A549 (cell line): ENCODE data around the gene PCDH9. TPM values are rescaled to one million over a fixed set of nuclear protein-coding genes. Genes with fewer than 3 reads are reported as not detected.

Experiments
- ATAC-seq, 2 experiments: fragments of 200-7000 bp in 1 of 2; fragments of >200 bp in 1 of 2; cut with Nextera tagmentation in 1 of 2; cut with Tn5 transposase in 1 of 2; 3 replicates each; pipeline versions ENCODE4 v1.8.0 to v1.9.1; 2018 to 2020; ENCODE audit warnings: mild to moderate bottlenecking in 1 of 2, moderate library complexity in 1 of 2
- CTCF ChIA-PET: fragments of 300-600 bp; sonication (Branson Sonifier 250); formaldehyde crosslinking; extraction: SDS; loops from one replicate; lab custom pipeline; 2021; ENCODE audit warnings: antibody characterized with exemption, inconsistent platforms; lab: Yijun Ruan, JAX
- POLR2A ChIA-PET: fragments of 350-600 bp; formaldehyde crosslinking; extraction: SDS; loops from one replicate; lab custom pipeline; 2021; ENCODE audit warnings: antibody characterized with exemption, inconsistent platforms; lab: Yijun Ruan, JAX
- DNase-seq, 2 experiments: peaks; one replicate each; pipeline versions ENCODE4 v3.0.0 to v3.0.0-alpha.2; 2011 to 2016; ENCODE audit warnings: low read depth in 1 of 2, low spot score in 1 of 2
- FAIRE-seq: peaks from 2 replicates; lab custom pipeline; 2011; peaks lifted over from hg19 to GRCh38; lab: Jason Lieb, UNC
- H3K27ac ChIP-seq, 2 experiments: fragments of >200 bp; sonication (Bioruptor Twin); formaldehyde crosslinking; 3 replicates each; pipeline ENCODE4 v1.5.1; 2016 to 2017
- H3K4me1 ChIP-seq: fragments of >200 bp; sonication (Bioruptor Twin); formaldehyde crosslinking; 3 replicates; pipeline ENCODE4 v1.6.1; 2016
- H3K4me2 ChIP-seq: fragments of >200 bp; sonication (Bioruptor Twin); formaldehyde crosslinking; 3 replicates; pipeline ENCODE4 v1.6.1; 2016
- H3K4me3 ChIP-seq: fragments of >200 bp; sonication (Bioruptor Twin); formaldehyde crosslinking; 3 replicates; pipeline ENCODE4 v1.5.1; 2016
- H3K9me3 ChIP-seq: fragments of >200 bp; sonication (Bioruptor Twin); formaldehyde crosslinking; 3 replicates; pipeline ENCODE4 v1.6.1; 2016
- BCL3 ChIP-seq: fragments of >200 bp; sonication (Bioruptor Twin); formaldehyde crosslinking; IDR thresholded peaks from 3 replicates; pipeline ENCODE4 v1.6.1; 2016
- BHLHE40 ChIP-seq: IDR thresholded peaks from 2 replicates; pipeline ENCODE4 v1.6.1; 2012; ENCODE audit warnings: low read depth, low read length, inconsistent platforms
- CEBPB ChIP-seq, 2 experiments: fragments of >200 bp in 1 of 2; sonication (Bioruptor Twin) in 1 of 2; formaldehyde crosslinking in 1 of 2; IDR thresholded peaks; 2 replicates each; pipeline ENCODE4 v1.6.1; 2012 to 2016
- FOSB ChIP-seq: fragments of 250-450 bp; sonication (Bioruptor Pico); IDR thresholded peaks from 2 replicates; pipeline ENCODE4 v1.5.0; 2020; ENCODE audit warnings: mild to moderate bottlenecking, moderate library complexity
- FOSL2 ChIP-seq, 2 experiments: fragments of 450-650 bp in 1 of 2; fragments of >200 bp in 1 of 2; sonication (Bioruptor Twin) in 1 of 2; formaldehyde crosslinking; IDR thresholded peaks; 2 replicates each; pipeline versions ENCODE4 v1.5.0 to v1.6.1; 2016 to 2020; ENCODE audit warnings: mild to moderate bottlenecking in 1 of 2, moderate library complexity in 1 of 2
- FOXS1 ChIP-seq: fragments of 250-450 bp; sonication (Bioruptor Pico); IDR thresholded peaks from 2 replicates; pipeline ENCODE4 v1.5.0; 2020; ENCODE audit warnings: mild to moderate bottlenecking, moderate library complexity
- HES2 ChIP-seq: fragments of >200 bp; sonication (Bioruptor Twin); formaldehyde crosslinking; IDR thresholded peaks from 2 replicates; pipeline ENCODE4 v1.6.1; 2016
- HOXB13 ChIP-seq: fragments of 250-450 bp; sonication (Bioruptor Pico); IDR thresholded peaks from 2 replicates; pipeline ENCODE4 v1.5.0; 2020; ENCODE audit warnings: low read depth, mild to moderate bottlenecking, moderate library complexity
- KDM5A ChIP-seq: fragments of 200-600 bp; sonication (generic); IDR thresholded peaks from 2 replicates; pipeline ENCODE4 v1.6.1; 2016; ENCODE audit warnings: antibody characterized with exemption, mild to moderate bottlenecking
- MAFK ChIP-seq: fragments of 450-650 bp; IDR thresholded peaks from 2 replicates; pipeline ENCODE4 v1.6.1; 2014; ENCODE audit not compliant: partially characterized antibody
- MYC ChIP-seq: IDR thresholded peaks from 2 replicates; pipeline ENCODE4 v1.6.1; 2012; ENCODE audit warnings: mild to moderate bottlenecking, inconsistent platforms, low read length, improper control_type of control experiment, borderline replicate concordance
- NR3C1 ChIP-seq: fragments of >200 bp; sonication (Bioruptor Twin); formaldehyde crosslinking; IDR thresholded peaks from 3 replicates; pipeline ENCODE4 v1.6.1; 2017
- PBX3 ChIP-seq: IDR thresholded peaks from 2 replicates; pipeline ENCODE4 v1.6.1; 2012
- PHF8 ChIP-seq: fragments of 200-600 bp; sonication (generic); IDR thresholded peaks from 2 replicates; pipeline ENCODE4 v1.6.1; 2016; ENCODE audit warnings: low read depth, mild to moderate bottlenecking, antibody characterized with exemption, moderate library complexity, borderline replicate concordance
- POLR2A ChIP-seq: IDR thresholded peaks from 2 replicates; pipeline ENCODE4 v1.6.1; 2012; ENCODE audit warnings: mild to moderate bottlenecking, low read length
- RAD21 ChIP-seq, 2 experiments: fragments of >200 bp in 1 of 2; sonication (Bioruptor Twin) in 1 of 2; formaldehyde crosslinking in 1 of 2; IDR thresholded peaks in 1 of 2; conservative IDR thresholded peaks in 1 of 2; 2 replicates in 1 of 2; 3 replicates in 1 of 2; pipeline ENCODE4 v1.6.1; 2012 to 2018; ENCODE audit warnings: inconsistent platforms in 1 of 2
- SREBF2 ChIP-seq: fragments of 450-650 bp; IDR thresholded peaks from 2 replicates; pipeline ENCODE4 v1.6.1; 2014; ENCODE audit warnings: mild to moderate bottlenecking, moderate library complexity
- TFCP2L1 ChIP-seq: fragments of 250-450 bp; sonication (Bioruptor Pico); IDR thresholded peaks from 2 replicates; pipeline ENCODE4 v1.5.0; 2021; ENCODE audit warnings: mild to moderate bottlenecking
- ZSCAN20 ChIP-seq: fragments of 250-450 bp; sonication (Bioruptor Pico); IDR thresholded peaks from 2 replicates; pipeline ENCODE4 v1.8.0; 2022; ENCODE audit warnings: mild to moderate bottlenecking, moderate library complexity
- WGBS: methylation state at CpG from one replicate; pipeline ENCODE4 v1.1.6; 2017; ENCODE audit errors: missing lambda C conversion rate; 5-methylcytosine and 5-hydroxymethylcytosine counted together
- polyA plus RNA-seq, 4 experiments: library from polyadenylated mRNA; depleted of rRNA in 3 of 4; stranded (reverse); fragments of >200 nt; fragmentation: RNase III in 1 of 4; extraction: RNeasy Plus Mini Kit Qiagen cat#74134 plus additional on column Dnase treatment in 1 of 4; gene quantifications; 2 replicates in 3 of 4; 3 replicates in 1 of 4; pipeline ENCODE4 v1.2.3, GENCODE V29; 2011 to 2017
- TF ChIP-seq, protein P1 (sequence below): IDR thresholded peaks from 2 replicates; pipeline ENCODE4 v1.6.1; 2012
- TF ChIP-seq, protein P2 (sequence below): fragments of >200 bp; sonication (Bioruptor Twin); formaldehyde crosslinking; IDR thresholded peaks from 3 replicates; pipeline ENCODE4 v1.5.1; 2016
- TF ChIP-seq, protein P3 (sequence below): fragments of 200-600 bp; sonication (generic); IDR thresholded peaks from 2 replicates; pipeline ENCODE4 v1.6.1; 2016; ENCODE audit warnings: antibody characterized with exemption, mild to moderate bottlenecking, moderate library complexity

The PCDH9 gene
- polyA plus RNA-seq, 2 of the 4 experiments (the other 2 are of a cell fraction), result 16.0 to 29.5 TPM

GRCh38 chr13:66547685-66548084, 682.5 kb downstream of the PCDH9 start:
- Histone ChIP-seq H3K27ac (no peak overlapping the region), H3K9me3 (no peaks in the 10 kb centered on the region), H3K4me1 (no peaks in the 10 kb centered on the region), H3K4me3 (no peak overlapping the region), H3K4me2 (no peak overlapping the region)
- no peak for DNase-seq
- WGBS, result 93% methylated on average over 4 of the region's 4 CpGs
- no peak for ATAC-seq
- ChIA-PET CTCF (no interaction called here), POLR2A (no interaction called here)
- FAIRE-seq, result no peak
- TF ChIP-seq TFCP2L1 (CRISPR knock-in tag) (no peak), FOSL2 (IDR thresholded peaks at IDR 0.05) (no peak), FOSL2 (CRISPR knock-in tag; IDR thresholded peaks at IDR 0.05) (no peak), ZSCAN20 (no peak), NR3C1 (no peak), KDM5A (no peak), HOXB13 (no peak)

DNA sequence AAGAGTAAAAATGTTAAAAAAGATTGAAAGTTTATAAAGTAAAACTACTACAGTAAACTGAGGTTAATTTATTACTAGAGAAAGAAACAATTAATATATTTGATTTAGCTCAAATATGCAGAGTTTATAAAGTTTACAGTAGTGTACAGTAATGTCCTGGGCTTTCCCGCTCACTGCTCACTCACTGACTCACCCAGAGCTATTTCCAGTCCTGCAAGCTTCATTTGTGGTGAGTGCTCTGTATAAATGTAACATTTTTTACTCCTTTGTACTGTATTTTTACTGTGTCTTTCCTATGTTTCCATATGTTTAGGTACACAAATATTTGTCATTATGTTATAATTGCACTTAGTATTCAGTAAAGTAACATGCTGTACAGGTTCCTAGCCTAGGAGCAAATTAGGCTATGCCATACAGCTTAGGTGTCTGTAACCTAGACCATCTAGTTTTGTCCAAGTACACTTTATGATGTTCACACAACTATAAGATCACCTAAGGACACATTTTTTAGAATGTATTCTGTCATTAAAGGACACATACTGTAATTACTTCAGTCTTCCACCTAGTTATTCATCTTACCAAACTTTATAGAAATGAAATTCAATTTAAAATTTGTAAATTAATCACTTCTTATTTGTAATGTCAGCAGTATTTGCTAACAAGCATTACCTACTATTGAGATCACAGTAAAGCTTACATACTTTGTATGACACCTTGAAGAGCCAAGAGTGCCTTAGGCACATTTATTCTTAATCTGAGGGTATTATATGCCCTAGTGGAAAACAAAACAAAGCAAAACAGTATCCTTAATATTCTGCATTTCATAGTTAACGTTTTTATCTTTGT, 683.4 kb downstream of the PCDH9 start:
- Histone ChIP-seq H3K4me1 (no peaks in the 10 kb centered on the region), H3K4me3 (no peak overlapping the region), H3K9me3 (no peaks in the 10 kb centered on the region), H3K4me2 (no peak overlapping the region), H3K27ac (no peak overlapping the region)
- FAIRE-seq, result no peak
- 82% methylated on average over 2 of the region's 2 CpGs for WGBS
- TF ChIP-seq BHLHE40 (no peak), MAFK (peak; percentile 85)
- ATAC-seq, result no peak
- no peak for DNase-seq
- CTCF ChIA-PET, result interaction anchor here (0.6 kb wide), 1 partner anchor 154 kb away, joined by 3 read pairs; no protein-coding TSS in a partner anchor
- POLR2A ChIA-PET, result no interaction called here

DNA sequence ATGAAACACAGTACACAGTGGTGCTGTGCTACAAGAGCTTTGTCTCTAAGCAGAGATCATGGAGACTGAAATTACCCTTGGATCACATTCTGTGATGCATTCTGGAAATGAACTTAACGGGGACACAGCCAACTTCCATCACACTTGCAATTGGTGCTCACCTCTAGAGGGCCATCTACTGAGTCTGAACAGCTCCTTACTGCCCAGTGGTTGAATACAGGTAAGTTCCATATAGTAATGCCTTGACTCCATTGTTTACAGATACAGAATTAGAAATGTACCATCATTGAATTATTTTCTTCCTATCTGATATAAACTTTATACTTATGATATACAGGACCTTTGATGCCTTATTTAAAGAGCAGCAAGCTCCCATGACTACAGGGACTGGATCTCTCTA, 686.4 kb downstream of the PCDH9 start:
- peak; percentile 46 to 64; a peak in 3 of 6 replicates for ATAC-seq
- Histone ChIP-seq H3K27ac (no peak overlapping the region), H3K4me1 (no peaks in the 10 kb centered on the region), H3K4me2 (no peak overlapping the region), H3K9me3 (no peaks in the 10 kb centered on the region), H3K4me3 (no peak overlapping the region)
- 92% methylated on average over 1 of the region's 1 CpG for WGBS
- no peak for TF ChIP-seq PHF8
- no peak for TF ChIP-seq FOSB (CRISPR knock-in tag)
- TF ChIP-seq, protein P1, sequence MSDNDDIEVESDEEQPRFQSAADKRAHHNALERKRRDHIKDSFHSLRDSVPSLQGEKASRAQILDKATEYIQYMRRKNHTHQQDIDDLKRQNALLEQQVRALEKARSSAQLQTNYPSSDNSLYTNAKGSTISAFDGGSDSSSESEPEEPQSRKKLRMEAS, result no peak
- TF ChIP-seq, protein P2, sequence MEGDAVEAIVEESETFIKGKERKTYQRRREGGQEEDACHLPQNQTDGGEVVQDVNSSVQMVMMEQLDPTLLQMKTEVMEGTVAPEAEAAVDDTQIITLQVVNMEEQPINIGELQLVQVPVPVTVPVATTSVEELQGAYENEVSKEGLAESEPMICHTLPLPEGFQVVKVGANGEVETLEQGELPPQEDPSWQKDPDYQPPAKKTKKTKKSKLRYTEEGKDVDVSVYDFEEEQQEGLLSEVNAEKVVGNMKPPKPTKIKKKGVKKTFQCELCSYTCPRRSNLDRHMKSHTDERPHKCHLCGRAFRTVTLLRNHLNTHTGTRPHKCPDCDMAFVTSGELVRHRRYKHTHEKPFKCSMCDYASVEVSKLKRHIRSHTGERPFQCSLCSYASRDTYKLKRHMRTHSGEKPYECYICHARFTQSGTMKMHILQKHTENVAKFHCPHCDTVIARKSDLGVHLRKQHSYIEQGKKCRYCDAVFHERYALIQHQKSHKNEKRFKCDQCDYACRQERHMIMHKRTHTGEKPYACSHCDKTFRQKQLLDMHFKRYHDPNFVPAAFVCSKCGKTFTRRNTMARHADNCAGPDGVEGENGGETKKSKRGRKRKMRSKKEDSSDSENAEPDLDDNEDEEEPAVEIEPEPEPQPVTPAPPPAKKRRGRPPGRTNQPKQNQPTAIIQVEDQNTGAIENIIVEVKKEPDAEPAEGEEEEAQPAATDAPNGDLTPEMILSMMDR, result 0 out of 3 replicates have a peak, but pooled peaks have one; percentile 15
- no peak for TF ChIP-seq BCL3
- TF ChIP-seq PBX3, result no peak
- no peak for TF ChIP-seq HES2
- no peak for TF ChIP-seq SREBF2
- TF ChIP-seq POLR2A, result no peak
- no peak for TF ChIP-seq CEBPB (IDR thresholded peaks at IDR 0.05)
- no peak for TF ChIP-seq FOXS1 (CRISPR knock-in tag)
- TF ChIP-seq, protein P3, sequence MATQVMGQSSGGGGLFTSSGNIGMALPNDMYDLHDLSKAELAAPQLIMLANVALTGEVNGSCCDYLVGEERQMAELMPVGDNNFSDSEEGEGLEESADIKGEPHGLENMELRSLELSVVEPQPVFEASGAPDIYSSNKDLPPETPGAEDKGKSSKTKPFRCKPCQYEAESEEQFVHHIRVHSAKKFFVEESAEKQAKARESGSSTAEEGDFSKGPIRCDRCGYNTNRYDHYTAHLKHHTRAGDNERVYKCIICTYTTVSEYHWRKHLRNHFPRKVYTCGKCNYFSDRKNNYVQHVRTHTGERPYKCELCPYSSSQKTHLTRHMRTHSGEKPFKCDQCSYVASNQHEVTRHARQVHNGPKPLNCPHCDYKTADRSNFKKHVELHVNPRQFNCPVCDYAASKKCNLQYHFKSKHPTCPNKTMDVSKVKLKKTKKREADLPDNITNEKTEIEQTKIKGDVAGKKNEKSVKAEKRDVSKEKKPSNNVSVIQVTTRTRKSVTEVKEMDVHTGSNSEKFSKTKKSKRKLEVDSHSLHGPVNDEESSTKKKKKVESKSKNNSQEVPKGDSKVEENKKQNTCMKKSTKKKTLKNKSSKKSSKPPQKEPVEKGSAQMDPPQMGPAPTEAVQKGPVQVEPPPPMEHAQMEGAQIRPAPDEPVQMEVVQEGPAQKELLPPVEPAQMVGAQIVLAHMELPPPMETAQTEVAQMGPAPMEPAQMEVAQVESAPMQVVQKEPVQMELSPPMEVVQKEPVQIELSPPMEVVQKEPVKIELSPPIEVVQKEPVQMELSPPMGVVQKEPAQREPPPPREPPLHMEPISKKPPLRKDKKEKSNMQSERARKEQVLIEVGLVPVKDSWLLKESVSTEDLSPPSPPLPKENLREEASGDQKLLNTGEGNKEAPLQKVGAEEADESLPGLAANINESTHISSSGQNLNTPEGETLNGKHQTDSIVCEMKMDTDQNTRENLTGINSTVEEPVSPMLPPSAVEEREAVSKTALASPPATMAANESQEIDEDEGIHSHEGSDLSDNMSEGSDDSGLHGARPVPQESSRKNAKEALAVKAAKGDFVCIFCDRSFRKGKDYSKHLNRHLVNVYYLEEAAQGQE, result no peak
- TF ChIP-seq TFCP2L1 (CRISPR knock-in tag), result no peak
- no peak for TF ChIP-seq MYC
- 0 out of 5 replicates have a peak, but pooled peaks of 1 of the 2 experiments have one; percentile 13 for TF ChIP-seq RAD21 (conservative IDR thresholded peaks at IDR 0.05 in 1 of 2, IDR thresholded peaks at IDR 0.05 in 1 of 2)
- DNase-seq, result peak in 1 of 2 experiments; percentile 22
- CTCF ChIA-PET, result interaction anchor here (0.6 to 1.5 kb wide), 2 partner anchors 18 to 77 kb away, joined by 3 to 4 read pairs; no protein-coding TSS in a partner anchor
- FAIRE-seq, result no peak
- POLR2A ChIA-PET, result no interaction called here
